Stimulated activated CD4-positive, alpha-beta T cell treated with anti-CD3 and anti-CD28 coated beads, Interleukin-4, amount 100 ng/mL, for 24 hours (primary cell): Measurements from ENCODE around the gene RBPJ.
"Not testable (repeated sequence)": the region's sequence is repeated elsewhere in the genome, so short reads cannot be mapped to it uniquely, and the experiment has no call there.

Source experiments
- DNase-seq: peaks from one replicate; pipeline ENCODE4 v3.0.0-alpha.2; 2020

The RBPJ gene

GRCh38 chr4:26302031-26302899, 18.5 kb upstream of the RBPJ start:
- no peak for DNase-seq

GRCh38 chr4:26303008-26303407, 17.8 kb upstream of the RBPJ start:
- no peak for DNase-seq

GRCh38 chr4:26307037-26307800, 13.6 kb upstream of the RBPJ start:
- peak; percentile 22 for DNase-seq

- DNase-seq, result no peak
Observed at GRCh38 chr4:26308568-26308967, 12.2 kb upstream of the RBPJ start.

GRCh38 chr4:26310264-26310663, 10.6 kb upstream of the RBPJ start:
- no peak for DNase-seq

- no peak for DNase-seq
Observed at GRCh38 chr4:26311633-26312032, 9.2 kb upstream of the RBPJ start.

- DNase-seq, result not testable (repeated sequence)
Observed at GRCh38 chr4:26315316-26315932, 5.4 kb upstream of the RBPJ start.

GRCh38 chr4:26317766-26318165, 3.0 kb upstream of the RBPJ start:
- no peak for DNase-seq

- DNase-seq, result peak; percentile 99
Observed at GRCh38 chr4:26319467-26319948, 1.3 kb upstream of the RBPJ start.

GRCh38 chr4:26319949-26320537, 771 bp upstream of the RBPJ start:
- DNase-seq, result no peak

- DNase-seq, result peak; percentile 53
Observed at GRCh38 chr4:26321373-26322221, 783 bp downstream of the RBPJ start.

GRCh38 chr4:26322346-26322745, 1.5 kb downstream of the RBPJ start:
- peak; percentile 36 for DNase-seq

- no peak for DNase-seq
Observed at GRCh38 chr4:26323821-26324220, 3.0 kb downstream of the RBPJ start.

- DNase-seq, result peak; percentile 38
Observed at GRCh38 chr4:26325191-26325590, 4.4 kb downstream of the RBPJ start.

GRCh38 chr4:26326791-26327190, 6.0 kb downstream of the RBPJ start:
- no peak for DNase-seq

GRCh38 chr4:26330186-26330787, 9.5 kb downstream of the RBPJ start:
- DNase-seq, result no peak

GRCh38 chr4:26330946-26331345, 10.1 kb downstream of the RBPJ start:
- no peak for DNase-seq

GRCh38 chr4:26331380-26331950, 10.7 kb downstream of the RBPJ start:
- no peak for DNase-seq

- DNase-seq, result no peak
Observed at GRCh38 chr4:26334366-26334765, 13.6 kb downstream of the RBPJ start.

- DNase-seq, result no peak
Observed at GRCh38 chr4:26337612-26338011, 16.8 kb downstream of the RBPJ start.

GRCh38 chr4:26342328-26343037, 21.7 kb downstream of the RBPJ start:
- no peak for DNase-seq
